Measurements from ENCODE around the gene CABLES1.

CABLES1 gene

DNA sequence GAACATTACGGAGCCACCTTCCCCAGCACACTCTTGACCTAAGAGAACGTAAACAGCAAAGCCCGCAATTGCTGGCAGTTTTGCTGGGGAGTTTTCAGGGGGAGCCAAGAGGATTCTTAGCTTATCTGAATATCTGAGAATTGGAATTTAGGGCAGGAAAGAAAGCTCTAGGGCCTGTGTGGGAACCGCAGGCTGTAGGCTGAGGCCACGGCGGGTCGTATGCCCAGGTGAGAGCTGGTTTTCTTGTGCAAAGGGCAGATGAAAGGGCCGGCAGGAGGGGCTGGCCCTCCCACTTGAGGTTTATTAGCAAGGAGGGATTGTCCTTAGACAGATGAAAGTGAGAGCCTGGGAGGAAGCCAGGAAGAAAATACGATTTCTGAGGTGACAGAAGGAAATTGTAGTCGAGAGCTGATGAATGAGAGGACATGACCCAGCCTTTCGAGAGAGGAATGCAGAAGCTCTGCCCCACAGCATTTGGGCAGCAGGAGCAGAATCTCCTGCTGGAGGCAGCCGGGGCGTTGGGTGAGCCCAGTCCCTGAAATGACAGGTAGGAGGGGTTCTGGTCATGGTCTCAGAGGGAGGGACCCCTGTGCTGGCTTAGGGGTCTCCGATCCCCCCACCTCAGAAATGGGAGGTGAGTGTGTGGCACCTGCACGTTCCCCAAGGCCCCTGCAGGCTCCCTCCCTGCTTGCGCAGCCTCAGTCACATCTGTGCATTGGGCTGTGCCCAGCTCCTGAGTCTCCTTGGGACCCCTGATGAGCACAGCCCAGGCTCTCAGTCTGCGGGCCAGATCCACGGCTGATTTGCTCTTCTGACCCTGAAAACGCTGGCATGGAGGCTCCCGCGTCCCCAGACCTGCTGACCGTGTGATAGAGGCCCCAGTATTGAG is 61.1 kb downstream of the CABLES1 start:
- no peaks in the 10 kb centered on the region for H3K9me3 Mint-ChIP-seq
- no peak overlapping the region for H3K4me3 Mint-ChIP-seq
- no peaks in the 10 kb centered on the region for H3K27me3 Mint-ChIP-seq (ENCODE audit: low read depth)
- H3K36me3 Mint-ChIP-seq (ENCODE audit: low read depth), result no peaks in the 10 kb centered on the region
- H3K4me1 Mint-ChIP-seq (ENCODE audit: low read depth), result peaks cover 8% of the 10 kb centered on the region
- H3K27ac Mint-ChIP-seq, result no peak overlapping the region

- peaks cover 5% of the 10 kb centered on the region for H3K4me1 Mint-ChIP-seq (ENCODE audit: low read depth)
- H3K36me3 Mint-ChIP-seq (ENCODE audit: low read depth), result no peaks in the 10 kb centered on the region
- no peak overlapping the region for H3K27ac Mint-ChIP-seq
- H3K27me3 Mint-ChIP-seq (ENCODE audit: low read depth), result peaks cover 8% of the 10 kb centered on the region
- no peak overlapping the region for H3K4me3 Mint-ChIP-seq
- no peaks in the 10 kb centered on the region for H3K9me3 Mint-ChIP-seq
Observed at GRCh38 chr18:23198217-23198845, 63.0 kb downstream of the CABLES1 start.

GRCh38 chr18:23200756-23201155 is 65.5 kb downstream of the CABLES1 start:
- H3K27me3 Mint-ChIP-seq (ENCODE audit: low read depth), result peaks cover 8% of the 10 kb centered on the region
- no peaks in the 10 kb centered on the region for H3K9me3 Mint-ChIP-seq
- H3K27ac Mint-ChIP-seq, result no peak overlapping the region
- no peak overlapping the region for H3K4me3 Mint-ChIP-seq
- H3K4me1 Mint-ChIP-seq (ENCODE audit: low read depth), result peaks cover 3% of the 10 kb centered on the region
- H3K36me3 Mint-ChIP-seq (ENCODE audit: low read depth), result peaks cover 2% of the 10 kb centered on the region

GRCh38 chr18:23201741-23202140 is 66.5 kb downstream of the CABLES1 start:
- Mint-ChIP-seq H3K4me1 (ENCODE audit: low read depth) (peaks cover 3% of the 10 kb centered on the region), H3K36me3 (ENCODE audit: low read depth) (peaks cover 2% of the 10 kb centered on the region), H3K4me3 (no peak overlapping the region), H3K27me3 (ENCODE audit: low read depth) (peaks cover 8% of the 10 kb centered on the region), H3K9me3 (no peaks in the 10 kb centered on the region), H3K27ac (no peak overlapping the region)

DNA sequence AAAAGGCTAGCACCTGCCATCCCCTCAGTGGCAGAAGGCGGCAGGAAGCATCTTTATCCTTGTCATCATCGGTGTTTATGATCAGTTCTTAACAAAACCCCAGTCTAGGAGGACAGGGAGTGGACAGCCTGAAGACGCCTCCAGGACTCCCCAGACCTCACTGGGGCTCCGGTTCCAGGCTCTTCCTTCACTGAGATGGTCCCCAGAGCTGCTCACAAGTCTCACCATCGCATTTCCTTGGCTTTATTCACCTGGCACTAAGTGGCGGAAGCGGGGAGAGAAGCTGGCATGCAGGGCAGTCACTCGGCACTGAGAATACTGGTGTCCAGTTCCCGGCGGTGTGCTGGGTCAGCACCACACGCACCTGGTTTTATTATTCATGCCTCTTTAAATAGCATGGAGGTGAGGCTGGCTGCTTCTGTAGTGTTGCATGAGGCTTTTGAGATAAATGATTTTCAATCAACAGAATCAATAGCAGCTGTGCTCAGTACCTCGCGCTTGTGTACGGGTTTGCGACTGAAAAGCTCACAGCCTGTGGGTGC is 68.7 kb downstream of the CABLES1 start:
- Mint-ChIP-seq H3K4me1 (ENCODE audit: low read depth) (peaks cover 8% of the 10 kb centered on the region), H3K4me3 (no peak overlapping the region), H3K9me3 (peaks cover 4% of the 10 kb centered on the region), H3K27me3 (ENCODE audit: low read depth) (peaks cover 8% of the 10 kb centered on the region), H3K27ac (no peak overlapping the region), H3K36me3 (ENCODE audit: low read depth) (peaks cover 5% of the 10 kb centered on the region)

DNA sequence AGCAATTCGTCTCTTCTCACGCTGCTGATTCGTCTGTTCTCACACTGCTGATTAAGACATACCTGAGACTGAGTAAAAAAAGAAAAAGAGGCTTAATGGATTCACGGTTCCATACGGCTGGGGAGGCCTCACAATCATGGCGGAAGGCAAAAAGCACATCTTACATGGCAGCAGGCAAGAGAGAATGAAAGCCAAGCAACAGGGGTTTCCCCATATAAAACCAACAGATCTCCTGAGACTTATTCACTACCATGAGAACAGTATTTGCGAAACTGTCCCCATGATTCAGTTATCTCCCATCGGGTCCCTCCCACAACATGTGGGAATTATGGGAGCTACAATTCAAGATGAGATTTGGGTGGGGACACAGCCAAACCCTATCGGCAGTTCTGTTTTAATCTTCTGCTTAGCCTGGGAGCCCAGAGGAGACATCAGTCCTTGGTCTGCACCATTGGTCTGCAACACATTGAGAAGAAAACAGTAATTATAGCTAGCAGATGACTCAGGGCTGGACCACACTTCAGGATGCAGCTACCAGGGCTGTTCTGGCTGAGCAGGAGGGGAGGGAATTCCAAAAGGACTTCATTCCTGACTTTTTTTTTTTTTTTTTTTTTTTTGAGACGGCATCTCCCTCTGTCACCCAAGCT is 69.4 kb downstream of the CABLES1 start:
- Mint-ChIP-seq H3K36me3 (ENCODE audit: low read depth) (peaks cover 5% of the 10 kb centered on the region), H3K4me1 (ENCODE audit: low read depth) (peaks cover 8% of the 10 kb centered on the region), H3K9me3 (peaks cover 5% of the 10 kb centered on the region), H3K27ac (no peak overlapping the region), H3K4me3 (no peak overlapping the region), H3K27me3 (ENCODE audit: low read depth) (peaks cover 8% of the 10 kb centered on the region)

GRCh38 chr18:23205980-23206379 is 70.7 kb downstream of the CABLES1 start:
- Mint-ChIP-seq H3K27ac (no peak overlapping the region), H3K36me3 (ENCODE audit: low read depth) (peaks cover 5% of the 10 kb centered on the region)

DNA sequence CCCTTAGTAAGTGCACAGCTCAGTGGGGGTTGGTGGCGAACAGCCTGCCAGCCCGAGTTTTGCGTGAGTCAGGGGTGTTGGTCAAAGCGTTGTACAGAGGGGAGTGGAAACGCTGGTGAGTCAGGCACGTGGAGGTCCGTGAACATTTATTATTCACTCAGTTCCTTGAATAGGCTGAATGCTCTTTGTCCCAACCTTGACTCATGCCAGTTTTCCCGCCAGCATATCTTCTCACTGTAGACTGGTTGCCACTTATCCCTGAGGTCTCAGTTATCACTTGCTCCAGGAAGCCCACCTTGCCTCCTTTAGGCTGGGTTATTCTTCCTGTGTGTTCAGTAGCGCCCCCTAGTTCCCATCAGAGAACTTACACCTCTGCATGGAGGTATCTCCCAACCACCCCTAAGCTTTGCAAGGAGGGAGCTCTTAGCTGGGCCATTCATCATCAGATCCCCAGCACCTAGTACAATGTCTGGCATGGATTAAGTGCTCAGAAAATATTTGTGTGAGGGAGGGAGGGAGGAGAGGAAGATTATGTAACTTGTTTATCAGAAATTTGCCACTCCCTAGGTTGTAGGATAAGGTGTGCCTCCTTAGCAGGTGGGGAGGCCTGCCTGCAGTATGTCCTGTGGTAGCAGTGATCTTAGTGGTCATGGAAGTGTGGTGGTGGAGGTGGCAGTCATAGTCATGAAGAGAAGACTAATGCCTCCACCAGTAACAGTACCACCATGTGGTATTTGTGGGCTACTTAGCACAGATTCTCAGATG is 72.1 kb downstream of the CABLES1 start:
- peaks cover 5% of the 10 kb centered on the region for H3K36me3 Mint-ChIP-seq (ENCODE audit: low read depth)
- H3K9me3 Mint-ChIP-seq, result peaks cover 5% of the 10 kb centered on the region
- peaks cover 5% of the 10 kb centered on the region for H3K27me3 Mint-ChIP-seq (ENCODE audit: low read depth)
- no peak overlapping the region for H3K27ac Mint-ChIP-seq
- H3K4me1 Mint-ChIP-seq (ENCODE audit: low read depth), result peaks cover 8% of the 10 kb centered on the region
- no peak overlapping the region for H3K4me3 Mint-ChIP-seq

More at GRCh38 chr18:23205980-23206379, 70.7 kb downstream of the CABLES1 start:
- Mint-ChIP-seq H3K4me3 (no peak overlapping the region), H3K9me3 (peaks cover 5% of the 10 kb centered on the region), H3K27me3 (ENCODE audit: low read depth) (peaks cover 8% of the 10 kb centered on the region), H3K4me1 (ENCODE audit: low read depth) (peaks cover 8% of the 10 kb centered on the region)

- Mint-ChIP-seq H3K4me1 (ENCODE audit: low read depth) (peaks cover 7% of the 10 kb centered on the region), H3K36me3 (ENCODE audit: low read depth) (peaks cover 5% of the 10 kb centered on the region), H3K27me3 (ENCODE audit: low read depth) (peaks cover 3% of the 10 kb centered on the region), H3K4me3 (no peak overlapping the region), H3K27ac (no peak overlapping the region), H3K9me3 (peaks cover 5% of the 10 kb centered on the region)
Observed at GRCh38 chr18:23207994-23208393, 72.7 kb downstream of the CABLES1 start.

DNA sequence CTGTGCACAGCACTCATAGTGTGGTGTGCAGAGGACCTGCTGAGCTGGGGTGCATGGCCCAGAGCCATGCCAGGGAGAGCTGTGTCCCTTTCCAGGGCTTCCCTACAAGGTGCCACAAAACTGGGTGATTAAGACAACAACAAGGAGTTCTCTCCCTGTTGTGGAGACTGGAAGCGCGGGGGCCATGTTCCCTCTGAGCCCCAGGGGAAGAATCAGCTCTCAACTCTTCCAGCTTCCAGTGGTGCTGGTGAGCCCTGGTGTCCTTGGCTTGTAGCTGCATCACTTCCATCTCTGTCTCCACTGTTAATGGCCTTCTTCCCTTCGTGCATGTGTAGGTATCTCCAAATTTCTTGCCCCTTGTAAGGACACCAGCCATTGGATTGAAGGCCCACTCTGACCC is 73.3 kb downstream of the CABLES1 start:
- Mint-ChIP-seq H3K4me1 (ENCODE audit: low read depth) (peaks cover 5% of the 10 kb centered on the region), H3K27ac (no peak overlapping the region), H3K4me3 (no peak overlapping the region), H3K27me3 (ENCODE audit: low read depth) (no peaks in the 10 kb centered on the region), H3K36me3 (ENCODE audit: low read depth) (peaks cover 5% of the 10 kb centered on the region), H3K9me3 (peaks cover 5% of the 10 kb centered on the region)

GRCh38 chr18:23209031-23209430 is 73.7 kb downstream of the CABLES1 start:
- Mint-ChIP-seq H3K9me3 (peaks cover 5% of the 10 kb centered on the region), H3K27ac (no peak overlapping the region), H3K36me3 (ENCODE audit: low read depth) (peaks cover 5% of the 10 kb centered on the region), H3K27me3 (ENCODE audit: low read depth) (no peaks in the 10 kb centered on the region), H3K4me3 (no peak overlapping the region), H3K4me1 (ENCODE audit: low read depth) (peaks cover 5% of the 10 kb centered on the region)

DNA sequence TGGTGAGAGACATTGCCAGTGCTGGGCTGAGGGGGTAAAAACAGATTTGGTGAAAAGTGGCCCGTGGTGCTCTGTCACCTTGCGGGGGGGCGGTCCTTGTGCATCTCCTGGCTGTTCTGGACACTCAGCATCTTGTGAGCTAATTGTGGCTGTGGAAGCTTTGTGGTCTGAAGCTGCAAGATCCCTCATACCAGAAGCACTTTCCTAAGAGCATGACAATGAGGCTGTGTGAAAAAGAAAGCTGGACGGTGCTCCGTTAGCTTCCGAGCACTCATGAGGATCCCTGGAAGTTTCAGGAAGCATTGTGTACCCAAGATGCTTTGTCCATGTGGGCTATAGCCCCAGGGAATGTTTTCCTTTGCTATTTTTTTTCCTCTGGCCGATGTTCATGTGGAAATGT is 74.5 kb downstream of the CABLES1 start:
- Mint-ChIP-seq H3K9me3 (peaks cover 5% of the 10 kb centered on the region), H3K27ac (no peak overlapping the region), H3K4me1 (ENCODE audit: low read depth) (peaks cover 5% of the 10 kb centered on the region), H3K27me3 (ENCODE audit: low read depth) (no peaks in the 10 kb centered on the region), H3K36me3 (ENCODE audit: low read depth) (peaks cover 3% of the 10 kb centered on the region), H3K4me3 (no peak overlapping the region)

DNA sequence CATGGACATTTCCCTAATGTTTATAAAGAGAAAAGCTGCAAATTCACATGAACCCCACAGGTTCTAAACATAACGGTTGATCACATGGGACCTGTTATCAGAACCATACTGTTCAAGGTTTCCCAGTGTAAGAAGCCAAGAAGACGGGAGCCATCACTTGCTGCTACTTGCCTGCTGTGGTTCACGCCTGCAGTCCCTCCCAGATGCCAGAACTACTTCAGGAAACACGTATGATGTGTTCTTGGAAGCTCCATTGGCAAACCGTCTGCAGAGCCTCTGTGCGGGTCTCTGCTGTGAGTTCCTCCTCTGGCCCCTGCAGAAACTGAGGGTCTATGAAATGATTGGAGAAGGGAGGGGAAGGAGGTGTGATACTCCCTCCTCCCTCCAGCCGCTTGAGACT is 75.2 kb downstream of the CABLES1 start:
- Mint-ChIP-seq H3K27me3 (ENCODE audit: low read depth) (no peaks in the 10 kb centered on the region), H3K36me3 (ENCODE audit: low read depth) (peaks cover 3% of the 10 kb centered on the region), H3K9me3 (peaks cover 5% of the 10 kb centered on the region), H3K4me1 (ENCODE audit: low read depth) (peaks cover 5% of the 10 kb centered on the region), H3K27ac (no peak overlapping the region), H3K4me3 (no peak overlapping the region)

DNA sequence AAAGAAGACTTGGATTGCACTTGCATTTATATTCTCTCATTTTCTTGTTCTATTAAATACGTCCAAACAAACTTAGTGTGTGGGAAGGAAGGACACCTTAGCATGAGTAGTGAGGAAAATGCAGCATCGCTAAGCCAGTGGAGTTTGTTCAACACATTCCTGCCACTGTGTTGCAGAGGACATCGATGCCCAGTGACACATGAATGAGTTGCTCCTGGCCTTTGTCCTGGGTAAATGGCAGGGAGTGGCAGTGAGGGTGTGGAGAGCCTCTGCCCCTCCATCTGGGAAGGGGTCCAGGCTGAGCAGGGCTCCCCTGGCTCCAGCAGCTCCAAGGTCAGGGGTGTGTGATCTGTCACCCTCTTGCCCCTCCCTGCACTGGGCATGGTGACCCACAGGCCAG is 75.9 kb downstream of the CABLES1 start:
- Mint-ChIP-seq H3K9me3 (peaks cover 5% of the 10 kb centered on the region), H3K27ac (no peak overlapping the region), H3K4me3 (no peak overlapping the region), H3K4me1 (ENCODE audit: low read depth) (peaks cover 5% of the 10 kb centered on the region), H3K27me3 (ENCODE audit: low read depth) (no peaks in the 10 kb centered on the region), H3K36me3 (ENCODE audit: low read depth) (peaks cover 3% of the 10 kb centered on the region)

Data from T-helper 1 cell treated with Interleukin-12 subunit alpha and Interleukin-12 subunit beta and Interleukin-4 antibody, amounts not matched to agents 30 μg/mL and 1 μg/mL, for 36 hours (primary cell).